Small intestine (tissue), 16 donors: ENCODE results near the gene EVA1B. TPM values are rescaled to one million over a fixed set of nuclear protein-coding genes. Genes with fewer than 3 reads are reported as not detected.
A peak's percentile ranks its signal among the peaks of the same experiment; 100 is the strongest.

Source experiments
- DNase-seq, 2 donors: peaks; one replicate each; pipeline versions ENCODE4 v3.0.0 to v3.0.0-alpha.2; 2013
- FAIRE-seq: peaks from 2 replicates; lab custom pipeline; 2012; peaks lifted over from hg19 to GRCh38; lab: Jason Lieb, UNC
- H3K27ac ChIP-seq, 3 donors: one replicate each; pipeline ENCODE4 v1.5.1; 2013; ENCODE audit warnings: low read length in 2 of 3, mild to moderate bottlenecking in 2 of 3, control low read depth in 1 of 3, inconsistent platforms in 1 of 3, low read depth in 1 of 3, moderate library complexity in 1 of 3
- H3K27me3 ChIP-seq, 3 donors: one replicate each; pipeline ENCODE4 v1.6.1; 2013; ENCODE audit warnings: low read length in 3 of 3, inconsistent platforms in 1 of 3; ENCODE audit not compliant: control insufficient read depth in 3 of 3, insufficient read depth in 3 of 3
- H3K36me3 ChIP-seq, 3 donors: one replicate each; pipeline ENCODE4 v1.6.1; 2013; ENCODE audit warnings: low read length in 3 of 3, inconsistent platforms in 1 of 3, low read depth in 1 of 3, mild to moderate bottlenecking in 1 of 3, moderate library complexity in 1 of 3; ENCODE audit not compliant: control insufficient read depth in 3 of 3, insufficient read depth in 2 of 3
- H3K4me1 ChIP-seq, 3 donors: one replicate each; pipeline ENCODE4 v1.6.1; 2013; ENCODE audit warnings: low read length in 2 of 3, inconsistent platforms in 1 of 3, low read depth in 1 of 3, mild to moderate bottlenecking in 1 of 3, moderate library complexity in 1 of 3; ENCODE audit not compliant: control insufficient read depth in 3 of 3, insufficient read depth in 2 of 3
- H3K4me3 ChIP-seq, 3 donors: one replicate each; pipeline ENCODE4 v1.5.1; 2013; ENCODE audit warnings: low read length in 3 of 3, control low read depth in 1 of 3, inconsistent platforms in 1 of 3, low read depth in 1 of 3, mild to moderate bottlenecking in 1 of 3, moderate library complexity in 1 of 3
- H3K9me3 ChIP-seq, 2 donors: one replicate each; pipeline ENCODE4 v1.6.1; 2013; ENCODE audit warnings: low read depth in 1 of 2, low read length in 1 of 2; ENCODE audit not compliant: control insufficient read depth in 2 of 2, insufficient read depth in 1 of 2
- WGBS, 3 donors: extraction: QIAGEN DNeasy Blood & Tissue Kit; methylation state at CpG; one replicate each; pipeline ENCODE4 v1.1.7; 2013; 5-methylcytosine and 5-hydroxymethylcytosine counted together
- long read RNA-seq, 10 donors: transcript quantifications; one replicate each; lab custom pipeline, GENCODE V29; 2026
- polyA plus RNA-seq, 4 donors: library from polyadenylated mRNA; stranded (reverse) in 3 of 4; unstranded in 1 of 4; fragments of 200-250 nt in 3 of 4; fragments of 120-200 nt in 1 of 4; gene quantifications; one replicate each; pipeline versions ENCODE4 v1.2.1 to v1.2.3, GENCODE V29; 2013
- donor health status: healthy with polysubstance abuse.
- donor health status: control.
- donor health status: control.
- donor health status: Bipolar disorder and iron deficiency.
- donor health status: healthy.

Gene EVA1B, protein sequence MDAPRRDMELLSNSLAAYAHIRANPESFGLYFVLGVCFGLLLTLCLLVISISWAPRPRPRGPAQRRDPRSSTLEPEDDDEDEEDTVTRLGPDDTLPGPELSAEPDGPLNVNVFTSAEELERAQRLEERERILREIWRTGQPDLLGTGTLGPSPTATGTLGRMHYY
- 10 to 100 TPM in 3 of 4 donors, 1 to 10 TPM in 1; 2.5 to 26.1 (median 18.4) TPM for polyA plus RNA-seq
- long read RNA-seq, donor 1: 0 reads
- long read RNA-seq, donor 2, transcript EVA1B-202 (3 exons, 699 nt): major isoform, 6 of 6 reads
- long read RNA-seq, donor 2, partial matches to known transcripts: 0 of 6 reads
- long read RNA-seq, donor 2, other reads (novel, unspliced or antisense): 0 of 6 reads
- long read RNA-seq, donor 3, transcript EVA1B-202 (3 exons, 699 nt): major isoform, 15 of 22 reads
- long read RNA-seq, donor 3, partial matches to known transcripts: 7 of 22 reads
- long read RNA-seq, donor 3, other reads (novel, unspliced or antisense): 0 of 22 reads
- long read RNA-seq, donor 4: 0 reads
- long read RNA-seq, donor 5, transcript EVA1B-202 (3 exons, 699 nt): major isoform, 6 of 6 reads
- long read RNA-seq, donor 5, partial matches to known transcripts: 0 of 6 reads
- long read RNA-seq, donor 5, other reads (novel, unspliced or antisense): 0 of 6 reads
- long read RNA-seq, donor 6, transcript EVA1B-202 (3 exons, 699 nt): major isoform, 7 of 7 reads
- long read RNA-seq, donor 6, partial matches to known transcripts: 0 of 7 reads
- long read RNA-seq, donor 6, other reads (novel, unspliced or antisense): 0 of 7 reads
- long read RNA-seq, donor 7: 0 reads
- long read RNA-seq, donor 8, transcript EVA1B-202 (3 exons, 699 nt): major isoform, 7 of 7 reads
- long read RNA-seq, donor 8, partial matches to known transcripts: 0 of 7 reads
- long read RNA-seq, donor 8, other reads (novel, unspliced or antisense): 0 of 7 reads
- long read RNA-seq, donor 9, partial matches to known transcripts: 0 of 3 reads
- long read RNA-seq, donor 9, other reads (novel, unspliced or antisense): 0 of 3 reads
- long read RNA-seq, donor 10, transcript EVA1B-202 (3 exons, 699 nt): major isoform, 40 of 45 reads
- long read RNA-seq, donor 10, partial matches to known transcripts: 0 of 45 reads
- long read RNA-seq, donor 10, other reads (novel, unspliced or antisense): 5 of 45 reads

- 2 to 6% (median 3%) methylated on average over 26 to 36 of the region's 36 CpGs for WGBS, 3 donors
- H3K27me3 ChIP-seq: peaks cover 0 to 26% (median 0%) of the 10 kb centered on the region in 3 donors
- peaks cover 3 to 38% (median 3%) of the 10 kb centered on the region in 3 donors for H3K4me1 ChIP-seq
- H3K27ac ChIP-seq: peak within 1 kb of the TSS; percentile 22 to 86 (median 80)
- DNase-seq (peak; percentile 34 to 85), FAIRE-seq (no peak)
- peaks cover 0 to 30% (median 0%) of the 10 kb centered on the region in 3 donors for H3K36me3 ChIP-seq
- no peaks in the 10 kb centered on the region for H3K9me3 ChIP-seq
- H3K4me3 ChIP-seq: peak within 1 kb of the TSS; percentile 43 to 73 (median 56)
These were observed at the start of gene EVA1B for GRCh38 chr1:36323636-36324352. Gene EVA1B (minus strand): TSS chr1:36323645. CDS start chr1:36323037, 608 bp downstream.

DNA sequence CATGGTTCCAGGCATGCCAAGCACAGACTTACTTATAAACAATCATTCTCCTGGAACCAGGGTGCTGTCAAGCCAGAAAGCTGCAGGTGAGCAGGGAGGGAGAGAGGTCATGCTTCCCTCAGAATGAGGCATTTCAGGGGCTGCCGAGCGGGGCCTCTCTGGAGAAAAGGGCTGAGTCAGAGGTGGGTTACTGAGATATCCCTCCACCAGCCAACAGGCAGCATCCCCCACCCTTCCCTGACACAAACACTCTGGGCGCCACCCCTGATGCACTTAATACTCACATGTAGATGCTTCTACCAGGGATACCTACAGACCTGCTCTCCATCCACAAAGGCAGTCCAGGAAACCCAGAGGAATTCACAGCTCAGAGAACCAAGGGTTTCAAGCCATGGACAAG, 49.2 kb upstream of the EVA1B start:
- peaks cover 5 to 62% (median 24%) of the 10 kb centered on the region in 3 donors for H3K4me1 ChIP-seq
- 74 to 91% (median 86%) methylated on average over 3 of the region's 3 CpGs for WGBS, 3 donors
- H3K36me3 ChIP-seq: peaks cover 0 to 47% (median 0%) of the 10 kb centered on the region in 3 donors
- no peak overlapping the region for H3K4me3 ChIP-seq
- DNase-seq (no peak), FAIRE-seq (no peak)
- H3K27ac ChIP-seq: peak overlapping the region in 2 of 3 donors; percentile 88 to 98
- no peaks in the 10 kb centered on the region for H3K27me3 ChIP-seq
- H3K9me3 ChIP-seq: no peaks in the 10 kb centered on the region

DNA sequence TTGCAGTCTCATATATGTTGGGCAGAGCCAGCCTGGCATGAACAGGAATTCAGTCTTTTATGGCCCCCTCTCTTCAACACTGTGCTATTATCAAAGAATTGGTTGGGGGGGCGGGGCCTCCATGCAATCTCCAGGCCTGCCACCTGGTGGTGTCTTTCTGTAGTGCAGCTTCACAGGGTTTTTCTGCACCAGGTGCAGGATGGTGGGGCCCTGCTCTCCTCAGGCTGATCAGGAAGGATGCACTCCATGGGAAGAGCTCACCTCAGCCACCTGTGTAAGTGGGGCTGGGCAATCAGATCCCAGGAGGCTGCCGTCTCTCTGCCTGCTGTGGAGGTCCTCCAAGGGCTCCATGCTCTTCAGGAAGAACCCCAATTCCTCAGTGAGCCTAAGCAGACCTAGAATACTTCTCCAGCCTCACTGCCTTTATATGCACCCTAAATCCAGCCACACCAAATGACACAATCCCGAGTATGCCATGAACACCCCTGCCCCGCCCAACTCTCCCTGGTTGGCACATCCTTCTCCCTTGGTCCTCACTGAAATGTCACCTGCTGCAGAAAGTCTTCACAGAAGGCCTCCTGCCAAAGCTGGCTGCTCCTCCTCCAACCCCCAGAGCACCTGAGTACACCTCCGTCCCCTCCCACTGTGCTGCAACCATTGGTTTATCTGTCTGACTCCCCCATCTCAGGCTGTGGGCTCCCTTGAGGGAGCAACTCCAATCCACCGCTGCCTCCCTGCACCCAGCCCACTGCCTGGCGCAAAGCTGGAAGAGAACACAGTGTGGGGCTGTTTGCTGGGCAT, 45.8 kb upstream of the EVA1B start:
- peaks cover 2 to 54% (median 15%) of the 10 kb centered on the region in 3 donors for H3K4me1 ChIP-seq
- DNase-seq: peak; percentile 77 to 94
- no peak for FAIRE-seq
- WGBS, 3 donors: 50 to 52% (median 51%) methylated on average over 7 of the region's 7 CpGs
- no peak overlapping the region for H3K4me3 ChIP-seq
- no peaks in the 10 kb centered on the region for H3K27me3 ChIP-seq
- H3K9me3 ChIP-seq: no peaks in the 10 kb centered on the region
- H3K27ac ChIP-seq: peak overlapping the region in 2 of 3 donors; percentile 1 to 21
- H3K36me3 ChIP-seq: peaks cover 0 to 50% (median 0%) of the 10 kb centered on the region in 3 donors

DNA sequence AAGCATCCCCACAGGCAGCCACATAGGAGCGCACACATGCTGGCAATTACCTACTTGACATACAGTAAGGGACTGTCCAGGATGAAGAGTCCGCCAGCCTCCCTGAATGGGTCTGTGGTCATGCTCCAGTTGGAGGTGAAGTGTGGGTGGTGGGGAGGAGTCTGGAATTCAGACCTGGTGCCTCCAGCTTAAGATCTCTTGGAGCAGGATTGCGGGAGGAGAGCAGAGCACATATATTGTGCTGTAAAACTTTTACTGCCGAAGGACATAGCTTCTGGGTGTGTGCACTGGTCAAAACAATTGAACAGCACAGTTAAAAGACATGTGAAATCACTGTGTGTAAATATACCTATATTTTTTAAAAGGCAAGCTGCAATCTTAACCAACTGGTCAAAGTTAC, 44.4 kb upstream of the EVA1B start:
- peaks cover 0 to 46% (median under 1%) of the 10 kb centered on the region in 3 donors for H3K36me3 ChIP-seq
- DNase-seq (peak in 1 of 2 donors; percentile 49), FAIRE-seq (no peak)
- no peak overlapping the region for H3K4me3 ChIP-seq
- WGBS, 3 donors: 83 to 89% (median 88%) methylated on average over 4 of the region's 4 CpGs
- H3K27ac ChIP-seq: peak overlapping the region in 1 of 3 donors; percentile 26
- H3K4me1 ChIP-seq: peaks cover 0 to 40% (median under 1%) of the 10 kb centered on the region in 3 donors
- H3K27me3 ChIP-seq: no peaks in the 10 kb centered on the region
- no peaks in the 10 kb centered on the region for H3K9me3 ChIP-seq

GRCh38 chr1:36367066-36367465, 43.6 kb upstream of the EVA1B start:
- DNase-seq: no peak
- H3K4me3 ChIP-seq: no peak overlapping the region
- peak overlapping the region in 2 of 3 donors; percentile 6 to 18 for H3K27ac ChIP-seq
- no peak for FAIRE-seq
- no peaks in the 10 kb centered on the region for H3K9me3 ChIP-seq
- WGBS, 3 donors: 78 to 98% (median 82%) methylated on average over 5 of the region's 5 CpGs
- H3K4me1 ChIP-seq: peaks cover 0 to 32% (median 0%) of the 10 kb centered on the region in 3 donors
- H3K27me3 ChIP-seq: no peaks in the 10 kb centered on the region
- H3K36me3 ChIP-seq: peaks cover 2 to 48% (median 4%) of the 10 kb centered on the region in 3 donors

- DNase-seq (peak in 1 of 2 donors; percentile 41), FAIRE-seq (no peak)
- H3K27me3 ChIP-seq: no peaks in the 10 kb centered on the region
- peaks cover 4 to 55% (median 7%) of the 10 kb centered on the region in 3 donors for H3K36me3 ChIP-seq
- H3K4me3 ChIP-seq: no peak overlapping the region
- H3K9me3 ChIP-seq: no peaks in the 10 kb centered on the region
- peaks cover 0 to 24% (median 0%) of the 10 kb centered on the region in 3 donors for H3K4me1 ChIP-seq
- H3K27ac ChIP-seq: peak overlapping the region in 2 of 3 donors; percentile 55 to 69
- 48 to 83% (median 73%) methylated on average over 18 of the region's 18 CpGs for WGBS, 3 donors
These were observed 42.7 kb upstream of the EVA1B start for GRCh38 chr1:36366091-36366661.

- Histone ChIP-seq H3K36me3 (peaks cover 4 to 59% (median 9%) of the 10 kb centered on the region in 3 donors), H3K27ac (peak overlapping the region in 1 of 3 donors; percentile 55), H3K4me1 (peaks cover 0 to 24% (median 0%) of the 10 kb centered on the region in 3 donors), H3K9me3 (no peaks in the 10 kb centered on the region), H3K27me3 (no peaks in the 10 kb centered on the region), H3K4me3 (no peak overlapping the region)
- no peak for DNase-seq
- FAIRE-seq: no peak
- WGBS, 3 donors: 84 to 100% (median 100%) methylated on average over 1 of the region's 1 CpG
These were observed 41.9 kb upstream of the EVA1B start for GRCh38 chr1:36365381-36365780.
